Activated naive CD4-positive, alpha-beta T cell treated with anti-CD3 and anti-CD28 coated beads for 36 hours (primary cell): ENCODE measurements around the gene CDH13. TPM values are rescaled to one million over a fixed set of nuclear protein-coding genes. Genes with fewer than 3 reads are reported as not detected.

ENCODE experiments used
- CTCF ChIA-PET: fragments of 350-600 bp; sonication (Branson Sonifier 250); formaldehyde crosslinking; loops from one replicate; lab custom pipeline; 2021; ENCODE audit warnings: antibody characterized with exemption; lab: Charles Lee
- DNase-seq: peaks from one replicate; pipeline ENCODE4 v3.0.0-alpha.2; 2020
- H3K27ac Mint-ChIP-seq: one replicate; pipeline ENCODE4 v1.8.0; 2021; ENCODE audit warnings: mild to moderate bottlenecking, mixed read lengths
- H3K27me3 Mint-ChIP-seq: one replicate; pipeline ENCODE4 v1.8.0; 2021; ENCODE audit warnings: low read depth, mixed read lengths
- H3K36me3 Mint-ChIP-seq: one replicate; pipeline ENCODE4 v1.8.0; 2021; ENCODE audit warnings: low read depth, mixed read lengths
- H3K4me1 Mint-ChIP-seq: one replicate; pipeline ENCODE4 v1.8.0; 2021; ENCODE audit warnings: low read depth, mixed read lengths
- H3K4me3 Mint-ChIP-seq: one replicate; pipeline ENCODE4 v1.8.0; 2021; ENCODE audit warnings: mild to moderate bottlenecking, moderate library complexity, mixed read lengths
- H3K9me3 Mint-ChIP-seq: one replicate; pipeline ENCODE4 v1.8.0; 2021; ENCODE audit warnings: mixed read lengths
- intact Hi-C: fragments of 100-400 bp; cut with micrococcal nuclease; formaldehyde crosslinking; loops from one replicate; pipeline ENCODE4 v1.15.1; 2023
- total RNA-seq, 2 experiments: library from RNA; stranded (reverse); gene quantifications; one replicate each; pipeline ENCODE4 v1.2.3, GENCODE V29; 2021

The CDH13 gene
- total RNA-seq, 2 experiments from 2014 or later, result not detected

DNA sequence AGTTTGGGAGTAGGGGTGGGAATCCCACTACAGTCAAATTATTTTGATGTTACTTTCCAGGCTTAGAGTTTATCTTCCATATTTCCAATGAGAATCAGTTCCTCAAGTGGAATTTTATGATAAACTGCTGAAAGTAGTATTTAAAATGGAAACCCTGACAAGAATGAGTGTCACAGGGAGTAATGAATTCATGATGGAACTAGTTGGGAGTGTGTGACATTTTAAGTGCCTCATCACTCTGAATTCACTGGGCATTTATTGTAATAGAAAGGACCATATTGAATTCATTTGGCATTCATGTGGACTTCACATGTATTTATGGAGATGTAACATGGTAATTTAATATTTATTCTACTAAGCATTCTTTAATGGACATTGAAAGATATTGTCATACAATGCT lies 320.9 kb downstream of the CDH13 start:
- intact Hi-C loops, result no loop called here
- Mint-ChIP-seq H3K27ac (no peak overlapping the region), H3K9me3 (no peaks in the 10 kb centered on the region), H3K4me3 (no peak overlapping the region), H3K36me3 (no peaks in the 10 kb centered on the region), H3K4me1 (peaks cover 3% of the 10 kb centered on the region), H3K27me3 (no peaks in the 10 kb centered on the region)
- DNase-seq, result no peak
- CTCF ChIA-PET, result no interaction called here

DNA sequence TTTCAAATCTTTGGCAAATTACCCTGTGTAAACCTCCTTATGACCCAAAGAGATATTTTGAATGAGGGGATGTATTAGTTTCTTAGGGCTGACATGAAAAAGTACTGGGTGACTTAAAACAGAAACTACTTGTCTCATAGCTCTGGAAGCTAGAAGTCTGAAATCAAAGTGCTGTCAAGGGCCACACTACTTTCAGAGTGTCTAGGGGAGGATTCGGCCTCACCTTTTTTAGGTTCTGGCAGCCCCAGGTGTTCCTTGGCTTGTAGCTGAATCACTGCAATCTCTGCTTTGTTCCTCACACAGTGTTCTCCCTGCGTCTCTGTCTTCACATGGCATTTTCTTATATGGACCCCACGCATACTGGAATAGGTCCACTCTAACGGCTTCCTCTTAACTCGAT lies 322.2 kb downstream of the CDH13 start:
- no peaks in the 10 kb centered on the region for H3K36me3 Mint-ChIP-seq
- H3K4me3 Mint-ChIP-seq, result no peak overlapping the region
- no peak overlapping the region for H3K27ac Mint-ChIP-seq
- CTCF ChIA-PET, result no interaction called here
- no peaks in the 10 kb centered on the region for H3K27me3 Mint-ChIP-seq
- peaks cover 3% of the 10 kb centered on the region for H3K4me1 Mint-ChIP-seq
- H3K9me3 Mint-ChIP-seq, result no peaks in the 10 kb centered on the region
- no peak for DNase-seq
- intact Hi-C loops, result no loop called here

DNA sequence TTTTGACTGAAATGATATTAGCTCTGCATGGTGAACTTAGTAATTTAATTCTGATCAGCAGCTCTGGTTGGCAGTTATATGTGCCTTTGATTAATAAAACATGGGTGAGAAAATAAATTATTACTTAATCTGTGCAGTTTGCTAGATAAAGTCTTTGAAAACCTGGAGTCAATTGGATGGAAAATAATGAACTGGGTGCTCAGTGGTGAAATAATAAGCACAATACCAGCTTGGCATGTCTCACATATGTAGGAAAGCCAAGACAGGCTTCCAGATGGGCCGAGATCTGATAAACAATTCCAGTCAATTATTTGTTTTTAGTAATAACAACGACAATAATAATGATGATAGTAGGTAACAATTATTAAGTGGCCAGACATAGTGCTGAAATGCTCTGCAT lies 326.7 kb downstream of the CDH13 start:
- peaks cover 3% of the 10 kb centered on the region for H3K27me3 Mint-ChIP-seq
- CTCF ChIA-PET, result no interaction called here
- no peak overlapping the region for H3K4me3 Mint-ChIP-seq
- DNase-seq, result no peak
- H3K9me3 Mint-ChIP-seq, result no peaks in the 10 kb centered on the region
- no peaks in the 10 kb centered on the region for H3K4me1 Mint-ChIP-seq
- no peak overlapping the region for H3K27ac Mint-ChIP-seq
- intact Hi-C loops, result no loop called here
- no peaks in the 10 kb centered on the region for H3K36me3 Mint-ChIP-seq

DNA sequence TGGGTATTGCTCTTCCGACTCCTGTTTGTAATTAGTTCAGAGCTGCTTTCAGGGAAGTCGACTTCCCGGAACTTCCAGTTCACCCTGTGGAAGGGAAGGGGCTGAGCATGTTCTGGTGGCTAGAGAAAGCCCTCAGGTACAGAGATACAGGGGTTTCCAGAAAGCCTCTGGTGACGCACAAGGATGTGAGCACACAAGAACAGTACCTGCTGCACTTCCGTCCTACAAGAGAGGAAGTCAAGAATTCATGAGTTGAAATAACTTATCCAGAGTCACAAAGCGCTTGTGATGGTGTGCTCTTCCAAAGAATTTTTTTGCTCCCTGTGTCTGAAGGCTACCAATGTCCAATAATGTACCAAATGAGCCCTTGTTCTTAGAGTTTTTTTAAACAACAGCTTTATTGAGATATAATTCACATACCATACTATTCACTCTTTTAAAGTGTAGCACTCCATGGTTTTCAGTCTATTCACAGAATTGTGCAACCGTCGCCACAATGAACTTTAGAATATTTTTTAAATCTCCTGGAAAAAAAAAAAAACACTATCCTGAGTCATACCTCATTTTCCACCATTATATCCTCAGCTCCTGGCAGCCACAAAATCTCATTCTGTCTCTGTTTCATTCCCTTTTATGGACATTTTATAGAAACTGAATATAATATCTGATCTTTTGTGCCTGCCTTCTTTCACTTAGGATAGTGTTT lies 327.6 kb downstream of the CDH13 start:
- intact Hi-C loops, result no loop called here
- Mint-ChIP-seq H3K4me3 (no peak overlapping the region), H3K27ac (no peak overlapping the region), H3K36me3 (no peaks in the 10 kb centered on the region), H3K9me3 (no peaks in the 10 kb centered on the region), H3K4me1 (no peaks in the 10 kb centered on the region), H3K27me3 (peaks cover 5% of the 10 kb centered on the region)
- CTCF ChIA-PET, result no interaction called here
- DNase-seq, result no peak

DNA sequence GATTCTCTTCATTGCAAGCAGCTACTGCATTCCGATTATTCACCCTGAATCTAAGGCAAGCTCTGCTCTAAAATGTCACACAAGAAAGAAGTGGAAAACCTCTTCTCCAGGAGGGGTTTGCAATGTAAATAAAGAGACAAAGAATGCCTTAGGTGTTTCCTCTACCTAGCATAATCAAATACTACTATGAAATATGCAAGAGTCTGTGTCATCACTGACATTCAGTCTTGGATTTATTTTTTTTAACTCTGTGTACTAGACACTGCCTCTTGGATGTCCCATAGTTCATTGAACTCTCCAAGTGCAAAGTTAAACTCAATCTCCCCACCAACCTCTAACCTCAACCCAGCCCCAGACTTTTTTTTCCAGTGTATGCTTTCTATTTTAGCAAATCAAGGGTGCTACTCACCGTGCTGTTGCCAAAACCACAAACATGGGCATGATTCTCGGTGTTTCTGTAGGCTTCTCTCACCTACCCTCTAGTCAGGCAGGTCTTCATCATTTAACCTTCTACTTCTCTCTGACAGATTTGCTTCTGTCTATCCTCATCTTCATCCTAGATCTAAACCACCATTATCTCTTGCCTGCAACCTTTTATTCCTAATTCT lies 329.1 kb downstream of the CDH13 start:
- CTCF ChIA-PET, result no interaction called here
- Mint-ChIP-seq H3K4me1 (no peaks in the 10 kb centered on the region), H3K27ac (no peak overlapping the region), H3K27me3 (peaks cover 5% of the 10 kb centered on the region), H3K4me3 (no peak overlapping the region), H3K36me3 (no peaks in the 10 kb centered on the region), H3K9me3 (peaks cover 4% of the 10 kb centered on the region)
- intact Hi-C loops, result no loop called here
- DNase-seq, result no peak

DNA sequence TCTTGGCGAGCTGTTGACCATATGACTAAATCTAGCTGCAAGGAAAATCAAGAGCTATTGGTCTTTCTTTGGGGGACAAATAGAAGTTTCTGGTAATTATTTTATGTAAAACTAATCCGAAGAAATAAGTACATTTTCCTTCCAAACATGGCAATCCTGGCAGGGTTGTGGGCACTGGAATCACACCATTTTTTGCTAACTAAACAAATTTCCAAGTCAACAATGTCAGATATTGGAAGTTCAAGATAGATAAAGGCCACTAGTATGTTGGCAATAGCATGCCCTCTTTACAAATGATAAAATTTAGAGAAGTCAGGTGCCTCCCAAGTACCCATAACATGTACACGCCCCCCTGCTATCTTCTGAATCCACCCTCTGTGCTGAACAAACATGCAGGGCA lies 330.4 kb downstream of the CDH13 start:
- no peak overlapping the region for H3K27ac Mint-ChIP-seq
- H3K4me3 Mint-ChIP-seq, result no peak overlapping the region
- peaks cover 5% of the 10 kb centered on the region for H3K27me3 Mint-ChIP-seq
- no peak for DNase-seq
- intact Hi-C loops, result no loop called here
- H3K9me3 Mint-ChIP-seq, result peaks cover 4% of the 10 kb centered on the region
- CTCF ChIA-PET, result no interaction called here
- H3K4me1 Mint-ChIP-seq, result no peaks in the 10 kb centered on the region
- H3K36me3 Mint-ChIP-seq, result no peaks in the 10 kb centered on the region

DNA sequence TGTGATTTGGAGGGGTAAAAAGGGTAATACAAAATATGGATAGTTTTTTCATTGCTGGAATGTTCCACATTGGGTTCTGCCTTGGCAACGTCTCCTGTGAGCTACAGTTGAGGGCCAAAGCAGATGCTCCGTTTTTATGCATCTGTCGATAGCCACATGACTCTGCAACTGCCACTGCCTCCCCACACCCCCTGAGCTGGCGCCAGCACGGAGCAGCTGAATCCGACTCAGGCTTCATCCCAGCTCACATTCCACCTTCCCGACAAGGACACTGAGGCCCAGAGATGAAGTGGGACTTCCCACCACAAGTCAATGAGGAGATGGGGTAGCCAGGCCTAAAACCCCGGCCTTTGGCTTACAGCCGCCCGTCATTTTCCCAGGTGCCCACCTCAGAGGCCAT lies 334.1 kb downstream of the CDH13 start:
- Mint-ChIP-seq H3K36me3 (no peaks in the 10 kb centered on the region), H3K4me3 (no peak overlapping the region), H3K27me3 (peaks cover 5% of the 10 kb centered on the region), H3K27ac (no peak overlapping the region), H3K4me1 (no peaks in the 10 kb centered on the region), H3K9me3 (peaks cover 4% of the 10 kb centered on the region)
- DNase-seq, result no peak
- CTCF ChIA-PET, result no interaction called here
- intact Hi-C loops, result no loop called here

DNA sequence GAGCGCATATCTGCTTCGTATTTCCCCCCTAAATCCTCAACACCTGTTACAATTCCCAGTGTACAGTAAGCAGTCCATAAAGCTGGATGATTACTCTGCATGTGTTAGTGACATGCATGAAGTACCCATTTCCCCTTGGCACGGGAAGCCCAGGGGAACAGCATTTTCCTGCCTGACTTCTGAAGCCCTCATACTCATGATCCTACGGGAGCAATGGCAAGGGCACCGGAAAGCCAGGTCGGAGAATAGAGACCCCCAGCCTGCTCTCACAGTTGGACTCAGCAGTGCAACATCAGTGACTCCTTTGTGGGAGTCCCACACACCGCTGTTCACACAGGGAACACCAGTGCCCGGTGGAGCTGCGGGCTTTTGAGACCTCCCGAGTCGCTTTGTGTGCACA lies 336.9 kb downstream of the CDH13 start:
- H3K4me1 Mint-ChIP-seq, result no peaks in the 10 kb centered on the region
- intact Hi-C loops, result no loop called here
- DNase-seq, result no peak
- no peaks in the 10 kb centered on the region for H3K36me3 Mint-ChIP-seq
- H3K27me3 Mint-ChIP-seq, result peaks cover 1% of the 10 kb centered on the region
- H3K27ac Mint-ChIP-seq, result no peak overlapping the region
- no peak overlapping the region for H3K4me3 Mint-ChIP-seq
- H3K9me3 Mint-ChIP-seq, result peaks cover 7% of the 10 kb centered on the region
- CTCF ChIA-PET, result no interaction called here

DNA sequence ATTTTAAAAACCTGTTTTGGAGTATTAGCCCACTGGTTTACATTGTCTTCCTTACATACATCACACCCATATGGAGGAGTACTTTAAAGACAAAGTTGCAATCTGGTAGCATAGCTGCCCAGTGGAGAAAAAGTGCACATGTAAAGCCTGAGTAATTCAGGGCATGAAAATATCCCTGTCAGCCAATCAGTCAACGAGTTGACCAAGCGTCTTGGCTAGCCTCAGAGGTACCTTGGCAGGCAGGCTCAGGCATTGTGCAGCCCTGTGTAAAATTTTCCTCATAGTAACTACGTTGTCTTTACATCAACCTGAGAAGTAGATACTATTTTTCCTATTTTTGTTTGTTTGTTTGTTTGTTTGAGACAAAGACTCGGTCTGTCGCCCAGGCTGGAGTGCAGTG lies 339.0 kb downstream of the CDH13 start:
- no peaks in the 10 kb centered on the region for H3K4me1 Mint-ChIP-seq
- CTCF ChIA-PET, result no interaction called here
- H3K36me3 Mint-ChIP-seq, result no peaks in the 10 kb centered on the region
- H3K9me3 Mint-ChIP-seq, result peaks cover 3% of the 10 kb centered on the region
- no peaks in the 10 kb centered on the region for H3K27me3 Mint-ChIP-seq
- DNase-seq, result no peak
- intact Hi-C loops, result no loop called here
- H3K4me3 Mint-ChIP-seq, result no peak overlapping the region
- no peak overlapping the region for H3K27ac Mint-ChIP-seq

DNA sequence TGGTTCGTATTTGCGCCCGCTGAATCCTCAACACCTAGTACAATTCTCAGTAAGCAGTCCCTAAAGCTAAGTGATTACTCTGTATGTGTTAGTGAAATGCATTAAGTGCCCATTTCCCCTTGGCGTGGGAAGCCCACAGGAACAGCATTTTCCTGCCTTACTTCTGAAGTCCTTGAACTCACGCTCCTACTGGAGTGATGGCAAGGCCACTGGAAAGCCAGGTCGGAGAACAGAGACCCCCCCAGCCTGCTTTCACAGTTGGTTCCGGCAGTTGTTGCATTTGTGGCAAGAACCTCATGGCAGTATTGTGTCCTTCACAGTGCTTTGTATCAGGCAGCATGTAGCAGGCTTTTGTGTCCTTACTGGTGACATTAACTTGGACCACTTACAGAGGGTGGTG lies 340.7 kb downstream of the CDH13 start:
- CTCF ChIA-PET, result no interaction called here
- Mint-ChIP-seq H3K36me3 (no peaks in the 10 kb centered on the region), H3K9me3 (peaks cover 7% of the 10 kb centered on the region), H3K4me1 (no peaks in the 10 kb centered on the region), H3K4me3 (no peak overlapping the region), H3K27ac (no peak overlapping the region), H3K27me3 (no peaks in the 10 kb centered on the region)
- intact Hi-C loops, result no loop called here
- DNase-seq, result no peak

DNA sequence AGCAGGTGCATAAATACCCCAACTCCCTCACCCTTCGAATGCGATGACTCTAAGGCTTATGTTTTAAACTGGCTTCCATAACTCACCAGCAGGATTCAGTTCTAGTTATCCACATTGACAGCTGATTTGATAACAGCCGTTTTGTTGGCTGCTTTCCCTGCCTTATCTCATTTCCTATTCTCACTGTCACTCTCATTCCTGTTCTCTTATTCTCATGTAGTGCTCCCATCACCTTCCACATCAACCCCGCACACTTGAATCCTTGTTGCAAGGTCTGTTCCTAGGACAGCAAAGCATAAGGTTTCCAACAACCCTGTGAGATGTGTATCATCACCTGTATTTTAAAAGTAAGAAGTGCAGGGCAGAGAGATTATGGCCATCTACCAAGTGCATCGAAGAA lies 344.4 kb downstream of the CDH13 start:
- peaks cover 7% of the 10 kb centered on the region for H3K9me3 Mint-ChIP-seq
- CTCF ChIA-PET, result no interaction called here
- DNase-seq, result no peak
- H3K27ac Mint-ChIP-seq, result no peak overlapping the region
- H3K36me3 Mint-ChIP-seq, result no peaks in the 10 kb centered on the region
- intact Hi-C loops, result no loop called here
- no peaks in the 10 kb centered on the region for H3K27me3 Mint-ChIP-seq
- no peak overlapping the region for H3K4me3 Mint-ChIP-seq
- H3K4me1 Mint-ChIP-seq, result no peaks in the 10 kb centered on the region

DNA sequence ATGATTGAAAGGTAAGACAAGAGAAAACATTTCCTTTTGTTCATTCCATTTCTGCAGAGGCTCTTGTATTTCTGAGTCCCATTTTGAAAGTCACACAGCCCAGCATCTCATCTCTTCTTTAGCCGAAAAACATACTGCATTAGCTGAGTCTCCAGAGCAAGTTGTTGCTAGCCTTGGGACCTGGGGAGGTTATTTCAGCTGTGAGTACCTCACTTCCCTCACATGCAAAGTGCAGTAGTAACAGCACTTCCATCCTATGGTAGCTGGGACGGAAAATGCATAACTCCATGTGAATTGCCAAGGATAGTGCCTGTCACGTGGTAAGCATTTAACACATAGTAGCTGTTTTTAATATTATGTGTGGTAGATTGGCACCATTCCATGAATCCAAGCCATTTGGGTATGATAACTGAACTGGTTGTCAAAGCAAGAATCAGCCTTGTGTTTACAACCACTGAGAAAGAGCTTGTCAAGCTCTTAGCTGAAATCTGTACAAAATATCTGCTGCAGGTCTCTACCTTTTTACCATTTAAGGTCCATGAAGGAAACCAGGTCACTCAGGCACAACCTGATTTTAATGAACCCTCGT lies 345.7 kb downstream of the CDH13 start:
- no peak overlapping the region for H3K27ac Mint-ChIP-seq
- no peaks in the 10 kb centered on the region for H3K27me3 Mint-ChIP-seq
- no peaks in the 10 kb centered on the region for H3K36me3 Mint-ChIP-seq
- H3K4me3 Mint-ChIP-seq, result no peak overlapping the region
- DNase-seq, result no peak
- CTCF ChIA-PET, result no interaction called here
- intact Hi-C loops, result no loop called here
- H3K4me1 Mint-ChIP-seq, result no peaks in the 10 kb centered on the region
- peaks cover 5% of the 10 kb centered on the region for H3K9me3 Mint-ChIP-seq

DNA sequence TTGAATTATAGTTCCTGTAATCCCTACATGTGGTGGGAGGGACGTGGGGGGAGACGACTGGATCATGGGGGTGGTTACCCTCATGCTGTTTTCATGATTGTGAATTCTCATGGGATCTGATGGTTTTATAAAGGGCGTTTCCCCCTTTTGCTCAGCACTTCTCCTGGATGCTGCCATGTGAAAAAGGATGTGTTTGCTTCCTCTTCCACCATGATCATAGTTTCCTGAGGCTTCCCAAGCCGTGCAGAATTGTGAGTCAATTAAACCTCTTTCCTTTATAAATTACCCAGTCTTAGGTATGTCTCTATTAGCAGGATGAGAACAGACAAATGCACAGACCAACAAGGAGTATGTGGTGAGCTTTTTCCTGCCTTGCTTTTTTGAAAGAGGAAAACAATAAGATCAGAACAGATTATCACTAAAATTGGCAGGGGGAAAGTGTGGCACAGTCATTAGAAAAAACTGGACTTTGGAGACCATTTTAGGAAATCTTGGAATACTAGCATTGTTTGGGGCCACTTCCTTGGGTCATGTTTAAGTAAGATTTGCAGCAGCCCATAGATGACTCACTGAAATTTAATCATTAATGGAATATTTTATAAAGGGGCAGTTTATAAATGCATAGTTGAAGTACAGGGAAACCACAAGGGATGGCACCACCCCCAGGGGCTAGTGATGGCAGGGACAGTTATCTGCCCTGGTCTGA lies 352.8 kb downstream of the CDH13 start:
- no peak overlapping the region for H3K4me3 Mint-ChIP-seq
- H3K27ac Mint-ChIP-seq, result no peak overlapping the region
- CTCF ChIA-PET, result no interaction called here
- H3K36me3 Mint-ChIP-seq, result no peaks in the 10 kb centered on the region
- H3K9me3 Mint-ChIP-seq, result peaks cover 6% of the 10 kb centered on the region
- intact Hi-C loops, result no loop called here
- no peaks in the 10 kb centered on the region for H3K27me3 Mint-ChIP-seq
- no peak for DNase-seq
- H3K4me1 Mint-ChIP-seq, result no peaks in the 10 kb centered on the region
